Endothelial cell of umbilical vein (primary cell): Measurements from ENCODE around the gene ARHGAP31.

ENCODE experiments used
- CTCF ChIP-seq, 2 donors: IDR thresholded peaks; 1 replicate in 1 of 2; 2 replicates in 1 of 2; pipeline ENCODE4 v1.5.1; 2011; ENCODE audit warnings: low read length in 2 of 2, mild to moderate bottlenecking in 2 of 2, moderate library complexity in 2 of 2, control low read depth in 1 of 2, inconsistent platforms in 1 of 2, low read depth in 1 of 2; ENCODE audit not compliant: insufficient read depth in 1 of 2; ENCODE audit errors: extremely low read depth in 1 of 2
- EZH2 ChIP-seq: IDR thresholded peaks from 2 replicates; pipeline ENCODE4 v1.6.1; 2012; ENCODE audit warnings: borderline replicate concordance, low read depth, mild to moderate bottlenecking, moderate library complexity, low read length, inconsistent platforms; ENCODE audit not compliant: severe bottlenecking
- JUN ChIP-seq: IDR thresholded peaks from 2 replicates; pipeline ENCODE4 v1.6.1; 2011; ENCODE audit warnings: borderline replicate concordance, low read depth; ENCODE audit not compliant: insufficient read length, insufficient read depth
- MAX ChIP-seq: IDR thresholded peaks from 2 replicates; pipeline ENCODE4 v1.6.1; 2011; ENCODE audit not compliant: insufficient read depth, insufficient read length
- POLR2A ChIP-seq: IDR thresholded peaks from 2 replicates; pipeline ENCODE4 v1.6.1; 2012; ENCODE audit warnings: low read depth, mild to moderate bottlenecking, control low read depth, low read length
- POLR2AphosphoS5 ChIP-seq: IDR thresholded peaks from 2 replicates; pipeline ENCODE4 v1.6.1; 2012; ENCODE audit warnings: low read depth, mild to moderate bottlenecking, control low read depth, low read length, moderate library complexity; ENCODE audit not compliant: insufficient read depth

DNA sequence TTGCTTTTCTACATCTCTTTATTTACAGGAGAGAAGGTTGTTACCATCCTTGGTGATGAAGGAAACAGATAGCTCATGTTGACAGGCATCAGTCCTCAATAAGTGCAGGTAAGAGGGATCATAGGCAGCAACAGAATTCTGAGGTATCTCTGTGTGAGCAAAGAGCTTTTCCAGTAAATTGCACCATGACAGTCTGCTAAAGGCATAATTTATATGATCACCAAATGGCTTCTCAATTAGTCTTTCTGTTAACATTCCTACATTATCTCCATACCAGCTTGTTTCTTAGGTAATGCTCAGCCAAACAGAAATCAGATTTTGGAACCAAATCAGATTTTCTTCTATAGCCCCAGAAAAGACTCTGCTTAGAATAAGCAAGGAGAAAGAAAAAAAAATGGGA lies 3.6 kb upstream of the ARHGAP31 start:
- no peak for TF ChIP-seq POLR2AphosphoS5
- no peak for TF ChIP-seq MAX
- no peak for TF ChIP-seq CTCF (IDR thresholded peaks at IDR 0.05; ENCODE audit: extremely low read depth in 1 of 2, insufficient read depth in 1 of 2, low read depth in 1 of 2, low read length in 2 of 2)
- no peak for TF ChIP-seq EZH2
- no peak for TF ChIP-seq JUN
- TF ChIP-seq POLR2A, result no peak
